CD14-positive monocyte (primary cell): Measurements from ENCODE around the gene UPK1A. TPM values are rescaled to one million over a fixed set of nuclear protein-coding genes. Genes with fewer than 3 reads are reported as not detected.

Source experiments
- DNase-seq, 3 donors: peaks; one replicate each; pipeline ENCODE4 v3.0.0-alpha.2; 2011 to 2022
- H2AFZ ChIP-seq: 2 replicates; pipeline ENCODE4 v1.6.0; 2012; ENCODE audit warnings: mild to moderate bottlenecking, low read depth, low read length, inconsistent platforms; ENCODE audit not compliant: insufficient read depth, poor library complexity, severe bottlenecking
- H3K27ac ChIP-seq, 2 donors: 1 replicate in 1 of 2; 2 replicates in 1 of 2; pipeline ENCODE4 v1.5.1; 2012 to 2013; ENCODE audit warnings: low read length in 2 of 2, control low read depth in 1 of 2, inconsistent platforms in 1 of 2, low read depth in 1 of 2, mild to moderate bottlenecking in 1 of 2
- H3K27me3 ChIP-seq, 2 donors: one replicate each; pipeline versions ENCODE4 v1.6.0 to v1.6.1; 2011 to 2013; ENCODE audit warnings: low read length in 2 of 2; ENCODE audit not compliant: control insufficient read depth in 2 of 2, insufficient read depth in 2 of 2
- H3K36me3 ChIP-seq, 2 donors: replicated peaks in 1 of 2; 1 replicate in 1 of 2; 2 replicates in 1 of 2; pipeline versions ENCODE4 v1.5.1 to v1.6.1; 2012 to 2013; ENCODE audit warnings: low read length in 2 of 2, control low read depth in 1 of 2, inconsistent platforms in 1 of 2, mild to moderate bottlenecking in 1 of 2; ENCODE audit not compliant: insufficient read depth in 2 of 2, control insufficient read depth in 1 of 2
- H3K4me1 ChIP-seq, 2 donors: 1 replicate in 1 of 2; 2 replicates in 1 of 2; pipeline versions ENCODE4 v1.5.1 to v1.6.1; 2012 to 2013; ENCODE audit warnings: low read length in 2 of 2, control low read depth in 1 of 2, inconsistent platforms in 1 of 2, mild to moderate bottlenecking in 1 of 2, moderate library complexity in 1 of 2; ENCODE audit not compliant: insufficient read depth in 2 of 2, control insufficient read depth in 1 of 2
- H3K4me2 ChIP-seq: replicated peaks from 2 replicates; pipeline ENCODE3; 2012; ENCODE audit warnings: low read length, moderate library complexity, mild to moderate bottlenecking; ENCODE audit not compliant: poor library complexity, severe bottlenecking; ENCODE audit errors: extremely low read depth
- H3K4me3 ChIP-seq, 3 experiments: fragments of 200-600 bp in 1 of 3; sonication (generic) in 1 of 3; replicated peaks in 1 of 3; 1 replicate in 2 of 3; 2 replicates in 1 of 3; pipeline ENCODE4 v1.5.1; 2011 to 2013; ENCODE audit warnings: low read length in 3 of 3, mild to moderate bottlenecking in 3 of 3, control low read depth in 2 of 3, low read depth in 2 of 3, inconsistent platforms in 1 of 3, moderate library complexity in 1 of 3
- H3K79me2 ChIP-seq: 2 replicates; pipeline ENCODE4 v1.6.0; 2012; ENCODE audit warnings: mild to moderate bottlenecking, control low read depth, inconsistent platforms, low read length, moderate library complexity; ENCODE audit not compliant: insufficient read depth
- H3K9ac ChIP-seq: 2 replicates; pipeline ENCODE4 v1.6.0; 2017; ENCODE audit warnings: low read length, mild to moderate bottlenecking; ENCODE audit not compliant: insufficient read depth, poor library complexity, severe bottlenecking
- H3K9me3 ChIP-seq, 2 donors: replicated peaks in 1 of 2; 1 replicate in 1 of 2; 2 replicates in 1 of 2; pipeline versions ENCODE4 v1.5.1 to v1.6.1; 2012 to 2013; ENCODE audit warnings: low read length in 2 of 2, control low read depth in 1 of 2; ENCODE audit not compliant: control insufficient read depth in 1 of 2, insufficient read depth in 1 of 2
- H4K20me1 ChIP-seq: 2 replicates; pipeline ENCODE4 v1.6.0; 2012; ENCODE audit warnings: mild to moderate bottlenecking, low read length, control low read depth, moderate library complexity; ENCODE audit not compliant: insufficient read depth
- H3K27ac Mint-ChIP-seq, 7 donors: one replicate each; pipeline ENCODE4 v1.8.0; 2020; ENCODE audit warnings: mild to moderate bottlenecking in 7 of 7, mixed read lengths in 7 of 7, moderate library complexity in 6 of 7, inconsistent platforms in 2 of 7
- H3K27me3 Mint-ChIP-seq, 3 donors: one replicate each; pipeline ENCODE4 v1.8.0; 2021 to 2022; ENCODE audit warnings: low read depth in 3 of 3, mild to moderate bottlenecking in 3 of 3, mixed read lengths in 3 of 3, moderate library complexity in 3 of 3, inconsistent platforms in 1 of 3
- H3K36me3 Mint-ChIP-seq, 2 donors: one replicate each; pipeline ENCODE4 v1.8.0; 2020; ENCODE audit warnings: mixed read lengths in 2 of 2, inconsistent platforms in 1 of 2, mild to moderate bottlenecking in 1 of 2
- H3K4me1 Mint-ChIP-seq: one replicate; pipeline ENCODE4 v1.8.0; 2020; ENCODE audit warnings: mild to moderate bottlenecking, mixed read lengths
- H3K4me3 Mint-ChIP-seq, 2 donors: one replicate each; pipeline ENCODE4 v1.8.0; 2020; ENCODE audit warnings: mild to moderate bottlenecking in 2 of 2, mixed read lengths in 2 of 2, moderate library complexity in 1 of 2
- H3K9me3 Mint-ChIP-seq, 7 donors: one replicate each; pipeline ENCODE4 v1.8.0; 2020 to 2022; ENCODE audit warnings: mixed read lengths in 7 of 7, mild to moderate bottlenecking in 6 of 7, moderate library complexity in 6 of 7, inconsistent platforms in 2 of 7
- WGBS: methylation state at CpG from one replicate; pipeline ENCODE4 v1.1.5; 2013; ENCODE audit warnings: missing lambda C conversion rate; ENCODE audit not compliant: insufficient coverage; 5-methylcytosine and 5-hydroxymethylcytosine counted together
- intact Hi-C, 2 donors: fragments of 100-400 bp; cut with micrococcal nuclease; formaldehyde crosslinking; loops; one replicate each; pipeline versions ENCODE4 v1.15.0 to v1.15.1; 2023
- polyA plus RNA-seq, 3 donors: library from polyadenylated mRNA; depleted of rRNA in 1 of 3; unstranded in 2 of 3; stranded (reverse) in 1 of 3; fragments of 300-500 nt in 2 of 3; fragments of >200 nt in 1 of 3; fragmentation: Illumina TruSeq in 2 of 3; gene quantifications; 1 replicate in 2 of 3; 2 replicates in 1 of 3; pipeline ENCODE4 v1.2.3, GENCODE V29; 2012 to 2021
- TF ChIP-seq, protein P1 (sequence below): fragments of 200-600 bp; IDR thresholded peaks from one replicate; pipeline ENCODE4 v1.8.0; 2022; ENCODE audit warnings: antibody characterized with exemption, mild to moderate bottlenecking

The UPK1A gene
- polyA plus RNA-seq, 3 donors = not detected

DNA sequence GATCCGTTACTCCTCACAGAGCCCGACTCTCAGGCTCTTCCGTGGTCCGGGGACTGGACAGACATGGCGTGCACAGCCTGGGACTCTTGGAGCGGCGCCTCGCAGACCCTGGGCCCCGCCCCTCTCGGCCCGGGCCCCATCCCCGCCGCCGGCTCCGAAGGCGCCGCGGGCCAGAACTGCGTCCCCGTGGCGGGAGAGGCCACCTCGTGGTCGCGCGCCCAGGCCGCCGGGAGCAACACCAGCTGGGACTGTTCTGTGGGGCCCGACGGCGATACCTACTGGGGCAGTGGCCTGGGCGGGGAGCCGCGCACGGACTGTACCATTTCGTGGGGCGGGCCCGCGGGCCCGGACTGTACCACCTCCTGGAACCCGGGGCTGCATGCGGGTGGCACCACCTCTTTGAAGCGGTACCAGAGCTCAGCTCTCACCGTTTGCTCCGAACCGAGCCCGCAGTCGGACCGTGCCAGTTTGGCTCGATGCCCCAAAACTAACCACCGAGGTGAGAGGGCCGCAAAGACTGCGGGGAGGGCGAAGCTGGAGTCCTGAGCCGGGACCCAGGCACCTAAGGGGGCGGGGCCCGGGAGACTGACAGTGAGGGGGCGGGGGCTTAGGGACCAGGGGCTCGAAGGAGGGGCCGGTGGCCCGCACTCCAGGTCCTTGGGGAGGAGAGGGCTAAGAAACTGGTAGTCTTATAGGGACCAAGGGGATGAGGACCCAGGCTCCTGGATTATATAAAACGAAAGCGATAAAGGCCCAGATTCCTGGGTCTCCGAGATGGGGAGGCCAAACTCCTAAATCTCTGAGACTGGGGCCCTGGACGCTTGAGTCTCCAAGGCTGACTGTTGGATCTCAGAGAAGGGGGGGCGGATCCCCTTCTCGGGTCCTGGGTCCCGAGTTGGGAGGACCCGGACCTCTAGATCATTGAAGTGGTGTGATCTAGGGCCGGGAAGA lies 22.8 kb upstream of the UPK1A start:
- whole genome bisulfite sequencing = under 1% methylated on average over 60 of the region's 69 CpGs
- peaks cover 0 to 2% of the 10 kb centered on the region in 2 donors for H3K27me3 ChIP-seq
- peak overlapping the region; percentile 84 to 94 for H3K4me3 Mint-ChIP-seq
- DNase-seq = peak; percentile 49 to 80 (median 65)
- H3K27ac ChIP-seq = peak overlapping the region; percentile 70 to 76
- H2AFZ ChIP-seq = peak overlapping the region; percentile 97
- H3K79me2 ChIP-seq = peaks cover 4% of the 10 kb centered on the region
- H3K27ac Mint-ChIP-seq = peak overlapping the region; percentile 81 to 92 (median 91)
- H3K27me3 Mint-ChIP-seq = peaks cover 8 to 16% (median 13%) of the 10 kb centered on the region in 3 donors
- no peaks in the 10 kb centered on the region for H3K9me3 ChIP-seq
- no peaks in the 10 kb centered on the region for H3K36me3 Mint-ChIP-seq
- peak overlapping the region; percentile 74 to 98 (median 78) for H3K4me3 ChIP-seq
- H3K9ac ChIP-seq = peak overlapping the region; percentile 70
- intact Hi-C loops = loop anchor here (2.0 to 10.0 kb wide), 2 partner anchors 15 to 101 kb away; partner anchors contain the start of genes IGFLR1 (in 1 of the 2), LIN37 (in 1 of the 2), PSENEN (in 1 of the 2) and RBM42 (in 1 of the 2)
- H4K20me1 ChIP-seq = no peaks in the 10 kb centered on the region
- peaks cover 44 to 50% of the 10 kb centered on the region in 2 donors for H3K4me1 ChIP-seq
- peak overlapping the region; percentile 98 for H3K4me2 ChIP-seq
- no peaks in the 10 kb centered on the region for H3K36me3 ChIP-seq
- H3K4me1 Mint-ChIP-seq = peaks cover 28% of the 10 kb centered on the region
- TF ChIP-seq, protein P1, sequence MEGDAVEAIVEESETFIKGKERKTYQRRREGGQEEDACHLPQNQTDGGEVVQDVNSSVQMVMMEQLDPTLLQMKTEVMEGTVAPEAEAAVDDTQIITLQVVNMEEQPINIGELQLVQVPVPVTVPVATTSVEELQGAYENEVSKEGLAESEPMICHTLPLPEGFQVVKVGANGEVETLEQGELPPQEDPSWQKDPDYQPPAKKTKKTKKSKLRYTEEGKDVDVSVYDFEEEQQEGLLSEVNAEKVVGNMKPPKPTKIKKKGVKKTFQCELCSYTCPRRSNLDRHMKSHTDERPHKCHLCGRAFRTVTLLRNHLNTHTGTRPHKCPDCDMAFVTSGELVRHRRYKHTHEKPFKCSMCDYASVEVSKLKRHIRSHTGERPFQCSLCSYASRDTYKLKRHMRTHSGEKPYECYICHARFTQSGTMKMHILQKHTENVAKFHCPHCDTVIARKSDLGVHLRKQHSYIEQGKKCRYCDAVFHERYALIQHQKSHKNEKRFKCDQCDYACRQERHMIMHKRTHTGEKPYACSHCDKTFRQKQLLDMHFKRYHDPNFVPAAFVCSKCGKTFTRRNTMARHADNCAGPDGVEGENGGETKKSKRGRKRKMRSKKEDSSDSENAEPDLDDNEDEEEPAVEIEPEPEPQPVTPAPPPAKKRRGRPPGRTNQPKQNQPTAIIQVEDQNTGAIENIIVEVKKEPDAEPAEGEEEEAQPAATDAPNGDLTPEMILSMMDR = no peak
- H3K9me3 Mint-ChIP-seq = no peaks in the 10 kb centered on the region

DNA sequence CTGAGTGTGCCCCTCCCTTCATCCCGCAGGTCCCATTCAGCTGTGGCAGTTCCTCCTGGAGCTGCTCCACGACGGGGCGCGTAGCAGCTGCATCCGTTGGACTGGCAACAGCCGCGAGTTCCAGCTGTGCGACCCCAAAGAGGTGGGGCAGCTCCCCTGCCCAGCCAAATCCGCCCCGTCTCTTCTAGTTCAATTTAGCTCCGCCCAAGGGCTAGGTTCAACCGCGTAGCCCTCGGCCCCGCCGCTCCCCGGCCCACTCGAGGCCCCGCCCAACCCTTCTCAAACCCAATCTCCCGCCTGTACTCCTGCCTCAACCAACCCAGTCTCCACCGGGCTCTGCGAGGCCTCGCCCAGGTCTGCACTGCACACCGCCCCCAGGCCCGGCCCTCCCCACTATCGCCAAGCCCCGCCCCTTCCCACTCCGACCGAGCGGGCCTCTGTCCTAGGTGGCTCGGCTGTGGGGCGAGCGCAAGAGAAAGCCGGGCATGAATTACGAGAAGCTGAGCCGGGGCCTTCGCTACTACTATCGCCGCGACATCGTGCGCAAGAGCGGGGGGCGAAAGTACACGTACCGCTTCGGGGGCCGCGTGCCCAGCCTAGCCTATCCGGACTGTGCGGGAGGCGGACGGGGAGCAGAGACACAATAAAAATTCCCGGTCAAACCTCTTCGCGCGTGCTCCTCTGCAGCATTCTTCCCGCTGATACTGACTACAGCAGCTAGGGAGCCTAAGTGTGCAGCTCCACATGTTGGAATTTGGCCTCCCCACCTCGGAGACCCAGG lies 21.9 kb upstream of the UPK1A start:
- Histone ChIP-seq H3K4me2 (peak overlapping the region; percentile 98), H3K9me3 (no peaks in the 10 kb centered on the region), H3K36me3 (no peaks in the 10 kb centered on the region), H3K9ac (peak overlapping the region; percentile 70), H3K4me3 (peak overlapping the region; percentile 74 to 98 (median 78)), H3K79me2 (peaks cover 13% of the 10 kb centered on the region), H3K4me1 (peaks cover 52 to 58% of the 10 kb centered on the region in 2 donors), H3K27me3 (peaks cover 0 to 2% of the 10 kb centered on the region in 2 donors), H3K27ac (peak overlapping the region; percentile 73 to 76), H2AFZ (peak overlapping the region; percentile 97), H4K20me1 (no peaks in the 10 kb centered on the region)
- peak; percentile 88 to 95 (median 89) for DNase-seq
- Mint-ChIP-seq H3K27ac (peak overlapping the region; percentile 81 to 92 (median 91)), H3K9me3 (no peaks in the 10 kb centered on the region), H3K27me3 (peaks cover 8 to 16% (median 13%) of the 10 kb centered on the region in 3 donors), H3K4me3 (peak overlapping the region; percentile 84 to 94), H3K36me3 (no peaks in the 10 kb centered on the region), H3K4me1 (peaks cover 36% of the 10 kb centered on the region)
- intact Hi-C loops = loop anchor here (2.0 to 10.0 kb wide), 2 partner anchors 16 to 100 kb away; partner anchors contain the start of genes IGFLR1 (in 1 of the 2), LIN37 (in 1 of the 2), PSENEN (in 1 of the 2) and RBM42 (in 1 of the 2)
- TF ChIP-seq, protein P1 = no peak
- under 1% methylated on average over 53 of the region's 60 CpGs for WGBS
